Body of pancreas (tissue), 4 donors: Measurements from ENCODE around the gene VWA5B1.

Source experiments
- CTCF ChIP-seq, 7 experiments: fragments of 450-650 bp in 4 of 7; fragments of 200-600 bp in 3 of 7; sonication (generic) in 3 of 7; IDR thresholded peaks; one replicate each; pipeline ENCODE4 v1.5.1; 2016 to 2019; ENCODE audit warnings: antibody characterized with exemption in 7 of 7
- POLR2A ChIP-seq, 3 donors: fragments of 450-650 bp; IDR thresholded peaks; one replicate each; pipeline ENCODE4 v1.6.1; 2016; ENCODE audit warnings: antibody characterized with exemption in 3 of 3, mild to moderate bottlenecking in 2 of 3

- TF ChIP-seq CTCF (IDR thresholded peaks at IDR 0.05) (no peak), POLR2A (IDR thresholded peaks at IDR 0.05) (no peak)
These were observed 28.3 kb downstream of the VWA5B1 start for GRCh38 chr1:20318971-20319370.
